BLaER1 treated with 17β-estradiol and CSF1 and Interleukin-3, amounts not matched to agents 10 nM and 100 nM (cell line): Measurements from ENCODE around the gene AMPD1.

Source experiments
- H3K27ac ChIP-seq, 11 experiments: shearing (Covaris generic); formaldehyde crosslinking; 2 replicates each; pipeline ENCODE4 v1.8.1; 2022
- H3K27me3 ChIP-seq, 11 experiments: shearing (Covaris generic); formaldehyde crosslinking; 2 replicates each; pipeline ENCODE4 v1.8.1; 2022
- H3K36me3 ChIP-seq, 11 experiments: shearing (Covaris generic); formaldehyde crosslinking; 2 replicates each; pipeline ENCODE4 v1.8.1; 2022
- H3K4me1 ChIP-seq, 10 experiments: shearing (Covaris generic); formaldehyde crosslinking; 2 replicates each; pipeline ENCODE4 v1.8.1; 2022
- H3K4me2 ChIP-seq, 11 experiments: shearing (Covaris generic); formaldehyde crosslinking; 2 replicates each; pipeline ENCODE4 v1.8.1; 2022
- H3K4me3 ChIP-seq, 10 experiments: shearing (Covaris generic); formaldehyde crosslinking; 2 replicates each; pipeline ENCODE4 v1.8.1; 2022
- H3K9ac ChIP-seq, 11 experiments: shearing (Covaris generic); formaldehyde crosslinking; 2 replicates each; pipeline ENCODE4 v1.8.1; 2022
- H3K9me3 ChIP-seq, 11 experiments: shearing (Covaris generic); formaldehyde crosslinking; replicated peaks in 1 of 11; 2 replicates each; pipeline ENCODE4 v1.8.1; 2022
- H4K20me1 ChIP-seq, 11 experiments: shearing (Covaris generic); formaldehyde crosslinking; 2 replicates each; pipeline ENCODE4 v1.8.1; 2022
- Cebpa-rat ChIP-seq, 11 experiments: shearing (Covaris generic); IDR thresholded peaks; 2 replicates each; pipeline ENCODE4 v1.8.1; 2022

AMPD1 gene

GRCh38 chr1:114690148-114690547, 5.2 kb downstream of the AMPD1 start:
- TF ChIP-seq Cebpa-rat (IDR thresholded peaks at IDR 0.05), result no peak
- Histone ChIP-seq H3K27ac (no peak overlapping the region), H4K20me1 (no peaks in the 10 kb centered on the region), H3K4me3 (no peak overlapping the region), H3K4me1 (no peaks in the 10 kb centered on the region), H3K27me3 (no peaks in the 10 kb centered on the region), H3K36me3 (no peaks in the 10 kb centered on the region), H3K4me2 (no peak overlapping the region), H3K9ac (no peak overlapping the region), H3K9me3 (no peaks in the 10 kb centered on the region)

- no peaks in the 10 kb centered on the region for H3K36me3 ChIP-seq
- no peaks in the 10 kb centered on the region for H3K9me3 ChIP-seq
- H3K4me1 ChIP-seq, result no peaks in the 10 kb centered on the region
- no peak overlapping the region for H3K9ac ChIP-seq
- H4K20me1 ChIP-seq, result no peaks in the 10 kb centered on the region
- 0 out of 22 replicates have a peak, but pooled peaks of 1 of the 11 experiments have one; percentile 53 for TF ChIP-seq Cebpa-rat (IDR thresholded peaks at IDR 0.05)
- no peaks in the 10 kb centered on the region for H3K27me3 ChIP-seq
- H3K4me2 ChIP-seq, result no peak overlapping the region
- H3K27ac ChIP-seq, result no peak overlapping the region
- H3K4me3 ChIP-seq, result no peak overlapping the region
Measured at GRCh38 chr1:114688526-114688925, 6.8 kb downstream of the AMPD1 start.

DNA sequence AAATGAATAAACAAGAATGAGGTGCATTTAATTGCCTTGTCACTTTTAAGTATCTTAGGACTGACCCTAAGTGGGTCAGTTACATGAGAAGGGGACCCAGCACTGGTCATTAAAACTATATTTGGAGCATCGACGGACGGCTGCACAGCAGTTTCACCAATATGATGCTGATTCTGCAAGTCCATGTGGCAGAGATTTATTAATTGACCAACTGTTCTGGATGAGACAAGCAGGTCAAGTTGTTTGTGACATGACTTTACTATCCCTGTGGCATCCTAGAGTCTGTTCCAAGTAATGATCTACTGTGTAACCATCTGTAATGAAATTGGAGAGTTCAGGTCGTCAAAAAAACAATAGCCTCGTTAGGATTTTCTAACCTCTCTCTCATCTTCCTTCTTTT, 9.5 kb downstream of the AMPD1 start:
- no peaks in the 10 kb centered on the region for H3K9me3 ChIP-seq
- H3K4me2 ChIP-seq, result no peak overlapping the region
- H4K20me1 ChIP-seq, result no peaks in the 10 kb centered on the region
- H3K36me3 ChIP-seq, result no peaks in the 10 kb centered on the region
- H3K4me1 ChIP-seq, result no peaks in the 10 kb centered on the region
- no peak for TF ChIP-seq Cebpa-rat (IDR thresholded peaks at IDR 0.05)
- no peaks in the 10 kb centered on the region for H3K27me3 ChIP-seq
- no peak overlapping the region for H3K4me3 ChIP-seq
- H3K9ac ChIP-seq, result no peak overlapping the region
- no peak overlapping the region for H3K27ac ChIP-seq

- H3K27me3 ChIP-seq, result no peaks in the 10 kb centered on the region
- no peaks in the 10 kb centered on the region for H3K9me3 ChIP-seq
- H3K36me3 ChIP-seq, result no peaks in the 10 kb centered on the region
- H3K4me3 ChIP-seq, result no peak overlapping the region
- H4K20me1 ChIP-seq, result no peaks in the 10 kb centered on the region
- TF ChIP-seq Cebpa-rat (IDR thresholded peaks at IDR 0.05), result no peak
- no peaks in the 10 kb centered on the region for H3K4me1 ChIP-seq
- no peak overlapping the region for H3K27ac ChIP-seq
- H3K9ac ChIP-seq, result no peak overlapping the region
- no peak overlapping the region for H3K4me2 ChIP-seq
Measured at GRCh38 chr1:114677691-114678090, 17.7 kb downstream of the AMPD1 start.

- Histone ChIP-seq H3K9ac (no peak overlapping the region), H3K36me3 (no peaks in the 10 kb centered on the region), H3K4me3 (no peak overlapping the region), H3K9me3 (no peaks in the 10 kb centered on the region), H3K4me1 (no peaks in the 10 kb centered on the region), H4K20me1 (no peaks in the 10 kb centered on the region), H3K27ac (no peak overlapping the region), H3K27me3 (no peaks in the 10 kb centered on the region), H3K4me2 (no peak overlapping the region)
- TF ChIP-seq Cebpa-rat (IDR thresholded peaks at IDR 0.05), result no peak
Measured at GRCh38 chr1:114676115-114676514, 19.2 kb downstream of the AMPD1 start.

GRCh38 chr1:114671939-114672275, 23.4 kb downstream of the AMPD1 start:
- Histone ChIP-seq H3K4me3 (no peak overlapping the region), H3K9ac (no peak overlapping the region), H3K4me2 (no peak overlapping the region), H3K27me3 (peaks cover 2 to 16% (median 11%) of the 10 kb centered on the region in 11 experiments; a peak in 18 of 22 replicates), H4K20me1 (no peaks in the 10 kb centered on the region), H3K9me3 (no peaks in the 10 kb centered on the region), H3K36me3 (no peaks in the 10 kb centered on the region), H3K27ac (no peak overlapping the region), H3K4me1 (peaks cover 4 to 13% (median 9%) of the 10 kb centered on the region in 10 experiments; a peak in 12 of 20 replicates)
- no peak for TF ChIP-seq Cebpa-rat (IDR thresholded peaks at IDR 0.05)

- H3K9ac ChIP-seq, result no peak overlapping the region
- no peaks in the 10 kb centered on the region for H4K20me1 ChIP-seq
- no peaks in the 10 kb centered on the region for H3K9me3 ChIP-seq
- H3K27ac ChIP-seq, result no peak overlapping the region
- H3K4me1 ChIP-seq, result peaks cover 4 to 13% (median 9%) of the 10 kb centered on the region in 10 experiments; a peak in 12 of 20 replicates
- H3K27me3 ChIP-seq, result peaks cover 2 to 16% (median 11%) of the 10 kb centered on the region in 11 experiments; a peak in 18 of 22 replicates
- H3K36me3 ChIP-seq, result no peaks in the 10 kb centered on the region
- no peak for TF ChIP-seq Cebpa-rat (IDR thresholded peaks at IDR 0.05)
- H3K4me2 ChIP-seq, result peak overlapping the region in 1 of 11 experiments; percentile 97; a peak in 2 of 22 replicates
- no peak overlapping the region for H3K4me3 ChIP-seq
Measured at GRCh38 chr1:114671011-114671938, 24.1 kb downstream of the AMPD1 start.

- H3K4me3 ChIP-seq, result peak overlapping the region; percentile 59 to 82 (median 73)
- H3K4me1 ChIP-seq, result peaks cover 4 to 13% (median 9%) of the 10 kb centered on the region in 10 experiments; a peak in 12 of 20 replicates
- H3K27me3 ChIP-seq, result peaks cover 2 to 16% (median 11%) of the 10 kb centered on the region in 11 experiments; a peak in 18 of 22 replicates
- no peaks in the 10 kb centered on the region for H4K20me1 ChIP-seq
- H3K9ac ChIP-seq, result peak overlapping the region; percentile 48 to 83 (median 73); a peak in 20 of 22 replicates
- no peaks in the 10 kb centered on the region for H3K9me3 ChIP-seq
- no peak for TF ChIP-seq Cebpa-rat (IDR thresholded peaks at IDR 0.05)
- no peaks in the 10 kb centered on the region for H3K36me3 ChIP-seq
- H3K27ac ChIP-seq, result peak overlapping the region in 3 of 11 experiments; percentile 24 to 50 (median 41); a peak in 4 of 22 replicates
- H3K4me2 ChIP-seq, result peak overlapping the region; percentile 90 to 98 (median 95)
Measured at GRCh38 chr1:114670083-114671010, 25.0 kb downstream of the AMPD1 start.
